Activated CD8-positive, alpha-beta memory T cell treated with anti-CD3 and anti-CD28 coated beads, Interleukin-2, amount 50 U/mL, for 24 hours (primary cell): Measurements from ENCODE around the gene PLA2G6.
A peak's percentile ranks its signal among the peaks of the same experiment; 100 is the strongest.

ENCODE experiments used
- DNase-seq: peaks from one replicate; pipeline ENCODE4 v3.0.0-alpha.2; 2020; ENCODE audit errors: extremely low read depth

PLA2G6 gene

GRCh38 chr22:38213990-38214301, 32.3 kb upstream of the PLA2G6 start:
- no peak for DNase-seq

- DNase-seq: no peak
Observed at GRCh38 chr22:38213319-38213989, 31.8 kb upstream of the PLA2G6 start.

- DNase-seq: no peak
Observed at GRCh38 chr22:38212442-38212841, 30.8 kb upstream of the PLA2G6 start.

GRCh38 chr22:38211556-38211955, 29.9 kb upstream of the PLA2G6 start:
- no peak for DNase-seq

GRCh38 chr22:38208551-38208968, 26.9 kb upstream of the PLA2G6 start:
- DNase-seq: no peak

GRCh38 chr22:38207898-38208432, 26.3 kb upstream of the PLA2G6 start:
- DNase-seq: no peak

- no peak for DNase-seq
Observed at GRCh38 chr22:38205261-38206128, 23.9 kb upstream of the PLA2G6 start.

GRCh38 chr22:38204784-38205183, 23.2 kb upstream of the PLA2G6 start:
- DNase-seq: no peak

GRCh38 chr22:38203855-38204514, 22.4 kb upstream of the PLA2G6 start:
- DNase-seq: no peak

GRCh38 chr22:38203090-38203810, 21.6 kb upstream of the PLA2G6 start:
- no peak for DNase-seq

- no peak for DNase-seq
Observed at GRCh38 chr22:38202437-38203089, 20.9 kb upstream of the PLA2G6 start.

- peak; percentile 62 for DNase-seq
Observed at GRCh38 chr22:38201711-38202436, 20.2 kb upstream of the PLA2G6 start, which contains the start of gene MAFF. Gene MAFF, plus strand, starts transcription at chr22:38201994. Its CDS starts 11,860 bp downstream, at chr22:38213854.

GRCh38 chr22:38201371-38201710, 19.7 kb upstream of the PLA2G6 start:
- DNase-seq: no peak

- no peak for DNase-seq
Observed at GRCh38 chr22:38199826-38200559, 18.4 kb upstream of the PLA2G6 start.

GRCh38 chr22:38196791-38197419, 15.3 kb upstream of the PLA2G6 start:
- DNase-seq: no peak

- no peak for DNase-seq
Observed at GRCh38 chr22:38193580-38193979, 11.9 kb upstream of the PLA2G6 start.

GRCh38 chr22:38192475-38192863, 10.8 kb upstream of the PLA2G6 start:
- DNase-seq: no peak

- no peak for DNase-seq
Observed at GRCh38 chr22:38191731-38192474, 10.3 kb upstream of the PLA2G6 start.

- DNase-seq: no peak
Observed at GRCh38 chr22:38191055-38191454, 9.4 kb upstream of the PLA2G6 start.
